ENCODE measurements around the gene NTRK1. TPM values are rescaled to one million over a fixed set of nuclear protein-coding genes. Genes with fewer than 3 reads are reported as not detected.

NTRK1 gene
- total RNA-seq, 1 donor from 2014 or later, result not detected

- H3K9me3 Mint-ChIP-seq (ENCODE audit: low read depth), result no peaks in the 10 kb centered on the region
- no peak for DNase-seq (ENCODE audit: low spot score)
- H3K4me3 Mint-ChIP-seq (ENCODE audit: unreplicated experiment), result no peak overlapping the region
- H3K4me1 Mint-ChIP-seq (ENCODE audit: low read depth), result no peaks in the 10 kb centered on the region
- peaks cover 54% of the 10 kb centered on the region for H3K27me3 Mint-ChIP-seq (ENCODE audit: low read depth)
- TF ChIP-seq CTCF (IDR thresholded peaks at IDR 0.05), result no peak
- H3K27ac Mint-ChIP-seq (ENCODE audit: unreplicated experiment), result no peak overlapping the region
- no peaks in the 10 kb centered on the region for H3K36me3 Mint-ChIP-seq (ENCODE audit: low read depth)
Observed at GRCh38 chr1:156881101-156881500, 20.4 kb downstream of the NTRK1 start.

GRCh38 chr1:156881663-156882062 is 21.0 kb downstream of the NTRK1 start:
- Mint-ChIP-seq H3K36me3 (ENCODE audit: low read depth) (no peaks in the 10 kb centered on the region), H3K9me3 (ENCODE audit: low read depth) (no peaks in the 10 kb centered on the region), H3K4me3 (ENCODE audit: unreplicated experiment) (no peak overlapping the region), H3K27ac (ENCODE audit: unreplicated experiment) (no peak overlapping the region), H3K4me1 (ENCODE audit: low read depth) (no peaks in the 10 kb centered on the region), H3K27me3 (ENCODE audit: low read depth) (peaks cover 56% of the 10 kb centered on the region)
- TF ChIP-seq CTCF (IDR thresholded peaks at IDR 0.05), result no peak
- DNase-seq (ENCODE audit: low spot score), result no peak

GRCh38 chr1:156882543-156882942 is 21.9 kb downstream of the NTRK1 start:
- Mint-ChIP-seq H3K27ac (ENCODE audit: unreplicated experiment) (no peak overlapping the region), H3K4me3 (ENCODE audit: unreplicated experiment) (no peak overlapping the region), H3K36me3 (ENCODE audit: low read depth) (no peaks in the 10 kb centered on the region), H3K4me1 (ENCODE audit: low read depth) (no peaks in the 10 kb centered on the region), H3K27me3 (ENCODE audit: low read depth) (peaks cover 59% of the 10 kb centered on the region), H3K9me3 (ENCODE audit: low read depth) (no peaks in the 10 kb centered on the region)
- no peak for DNase-seq (ENCODE audit: low spot score)
- TF ChIP-seq CTCF (IDR thresholded peaks at IDR 0.05), result no peak

- Mint-ChIP-seq H3K27ac (ENCODE audit: unreplicated experiment) (no peak overlapping the region), H3K4me3 (ENCODE audit: unreplicated experiment) (no peak overlapping the region), H3K36me3 (ENCODE audit: low read depth) (no peaks in the 10 kb centered on the region), H3K27me3 (ENCODE audit: low read depth) (peaks cover 48% of the 10 kb centered on the region), H3K4me1 (ENCODE audit: low read depth) (no peaks in the 10 kb centered on the region), H3K9me3 (ENCODE audit: low read depth) (no peaks in the 10 kb centered on the region)
- no peak for DNase-seq (ENCODE audit: low spot score)
- no peak for TF ChIP-seq CTCF (IDR thresholded peaks at IDR 0.05)
Observed at GRCh38 chr1:156883919-156884318, 23.3 kb downstream of the NTRK1 start.

- H3K27ac Mint-ChIP-seq (ENCODE audit: unreplicated experiment), result no peak overlapping the region
- H3K36me3 Mint-ChIP-seq (ENCODE audit: low read depth), result no peaks in the 10 kb centered on the region
- H3K4me1 Mint-ChIP-seq (ENCODE audit: low read depth), result no peaks in the 10 kb centered on the region
- no peak for TF ChIP-seq CTCF (IDR thresholded peaks at IDR 0.05)
- no peaks in the 10 kb centered on the region for H3K9me3 Mint-ChIP-seq (ENCODE audit: low read depth)
- peaks cover 42% of the 10 kb centered on the region for H3K27me3 Mint-ChIP-seq (ENCODE audit: low read depth)
- no peak for DNase-seq (ENCODE audit: low spot score)
- H3K4me3 Mint-ChIP-seq (ENCODE audit: unreplicated experiment), result no peak overlapping the region
Observed at GRCh38 chr1:156884560-156885184, 24.0 kb downstream of the NTRK1 start.

Measured in chondrocyte (in vitro differentiated cells).